ENCODE measurements around the gene UFM1.
"Not testable (repeated sequence)": the region's sequence is repeated elsewhere in the genome, so short reads cannot be mapped to it uniquely, and the experiment has no call there.

- not testable (repeated sequence) for TF ChIP-seq CTCF (conservative IDR thresholded peaks at IDR 0.05 in 1 of 2, IDR thresholded peaks at IDR 0.05 in 1 of 2; ENCODE audit: extremely low read depth in 1 of 2, insufficient read depth in 1 of 2, low read depth in 1 of 2, low read length in 2 of 2); EZH2 (IDR thresholded peaks at IDR 0.05; ENCODE audit: borderline replicate concordance, low read length)
Observed at GRCh38 chr13:38370096-38370495, 20.4 kb downstream of the UFM1 start.
